Raji (cell line): ENCODE data around the gene MAP7.

Source experiments
- POLR2A ChIP-seq: IDR thresholded peaks from 2 replicates; pipeline ENCODE4 v1.6.1; 2011; ENCODE audit warnings: low read depth, low read length, control low read depth; ENCODE audit not compliant: insufficient read depth

Gene MAP7

DNA sequence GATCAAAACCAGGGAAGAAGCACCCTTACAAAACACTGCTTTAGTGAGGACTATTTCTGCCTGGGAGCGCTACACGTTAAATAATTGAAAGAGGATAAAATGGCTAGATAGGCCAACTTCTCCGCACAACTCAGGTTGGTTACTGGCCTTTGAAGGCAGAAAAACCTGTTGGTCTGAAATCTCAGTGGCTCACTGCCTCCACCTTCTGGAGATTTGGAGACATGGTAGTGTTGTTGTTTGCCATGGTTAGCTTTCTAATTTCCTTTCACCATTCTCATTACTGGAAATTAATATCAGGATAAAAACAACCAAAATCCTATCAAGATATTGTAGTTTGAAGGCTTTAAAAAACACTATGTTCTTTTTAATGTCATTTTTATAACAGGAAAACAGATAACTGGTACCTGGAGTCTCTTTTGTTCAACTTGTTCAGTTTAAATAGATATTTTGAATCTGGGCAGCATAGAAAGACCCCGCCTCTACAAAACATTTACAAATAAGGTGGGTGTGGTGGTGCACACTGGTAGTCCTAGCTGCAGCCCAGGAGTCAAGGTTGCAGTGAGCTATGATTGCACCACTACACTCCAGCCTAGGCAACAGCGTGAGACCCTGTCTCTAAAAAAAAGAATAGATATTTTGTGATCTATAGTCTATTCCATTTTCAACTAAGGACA, 233.1 kb downstream of the MAP7 start:
- TF ChIP-seq POLR2A: no peak

- no peak for TF ChIP-seq POLR2A
These were observed 234.6 kb downstream of the MAP7 start for GRCh38 chr6:136315594-136315993.

GRCh38 chr6:136312975-136313374, 237.2 kb downstream of the MAP7 start:
- TF ChIP-seq POLR2A: no peak

DNA sequence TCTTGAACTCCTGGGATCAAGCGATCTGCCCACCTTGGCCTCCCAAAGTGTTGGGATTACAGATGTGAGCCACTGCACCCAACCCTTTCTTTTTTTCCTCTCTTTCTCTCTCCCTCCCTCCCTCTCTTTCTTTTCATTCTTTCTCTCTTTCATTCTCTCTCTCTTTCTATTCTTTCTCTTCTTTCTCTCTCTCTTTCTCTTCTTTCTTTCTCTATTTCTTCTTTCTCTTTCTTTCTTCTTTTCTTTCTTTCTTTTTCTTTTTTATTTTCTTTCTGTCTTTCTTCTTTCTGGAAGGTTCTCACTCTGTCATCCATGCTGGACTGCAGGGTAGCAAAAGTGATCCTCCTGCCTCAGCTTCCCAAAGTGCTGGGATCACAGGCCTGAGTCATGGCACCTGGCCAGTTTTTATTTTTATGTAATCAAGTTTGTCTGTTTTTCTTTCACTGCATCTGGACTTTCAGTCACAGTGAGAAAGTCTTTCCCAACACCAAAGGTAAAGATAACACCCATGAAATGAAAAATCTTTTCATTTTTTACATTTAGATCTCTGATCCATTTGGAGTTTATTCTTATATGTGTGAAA, 240.4 kb downstream of the MAP7 start:
- TF ChIP-seq POLR2A: no peak

DNA sequence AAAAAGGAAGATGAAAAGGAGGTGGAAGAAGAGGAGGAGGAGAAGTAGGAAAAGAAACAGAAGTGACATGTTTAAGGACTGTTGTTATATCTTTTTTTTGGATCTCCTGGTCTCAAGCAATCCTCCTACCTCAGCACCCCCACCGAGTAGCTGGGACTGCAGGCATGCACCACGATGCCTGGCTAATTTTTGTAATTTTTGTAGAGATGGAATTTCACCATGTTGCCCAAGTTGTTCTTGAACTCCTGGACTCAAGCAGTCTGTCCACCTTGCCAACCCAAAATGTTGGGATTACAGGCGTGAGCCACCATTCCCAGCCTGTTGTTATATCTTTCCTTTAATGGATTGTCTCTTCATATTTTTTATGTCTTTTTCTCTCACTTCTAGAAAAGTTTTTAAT, 241.1 kb downstream of the MAP7 start:
- TF ChIP-seq POLR2A: no peak

GRCh38 chr6:136307351-136307750, 242.9 kb downstream of the MAP7 start:
- TF ChIP-seq POLR2A: no peak

DNA sequence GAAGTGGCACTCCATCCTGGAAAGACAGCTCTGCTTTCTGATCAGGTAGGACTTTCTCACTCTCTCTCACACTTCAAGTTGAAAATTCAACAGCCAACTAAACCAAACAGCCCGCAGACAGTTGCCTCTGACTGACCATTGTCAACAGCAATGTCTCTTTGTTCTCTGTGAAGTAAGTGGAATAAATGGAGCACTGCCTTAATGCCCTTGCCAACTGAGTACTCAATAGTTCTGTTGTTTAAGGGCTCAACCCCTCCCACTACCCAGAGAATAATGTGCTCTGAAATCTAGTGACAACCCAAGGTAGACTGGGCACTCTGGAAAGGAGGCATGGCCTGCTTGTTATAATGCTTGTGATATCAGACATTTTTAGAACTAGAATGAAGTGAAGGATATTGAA, 243.8 kb downstream of the MAP7 start:
- no peak for TF ChIP-seq POLR2A

DNA sequence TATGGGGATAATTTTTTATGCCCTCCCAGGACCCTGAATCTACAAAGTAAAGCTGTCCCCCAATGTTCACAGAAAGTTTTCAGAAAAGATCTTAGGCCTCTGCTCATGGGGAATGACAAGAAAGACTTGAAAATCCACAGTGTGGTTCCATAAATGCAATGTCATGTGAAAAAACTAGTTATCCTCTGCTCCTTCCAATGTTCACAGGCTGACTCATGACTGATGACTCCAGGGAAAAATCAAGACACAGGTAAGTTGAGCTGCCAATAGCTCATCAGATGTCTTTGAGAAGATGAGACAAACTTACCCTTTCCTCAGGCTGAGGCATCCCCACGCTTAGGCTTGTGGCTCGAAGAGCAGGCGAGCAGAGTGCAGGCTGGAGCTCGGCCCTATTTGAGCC, 245.8 kb downstream of the MAP7 start:
- no peak for TF ChIP-seq POLR2A

DNA sequence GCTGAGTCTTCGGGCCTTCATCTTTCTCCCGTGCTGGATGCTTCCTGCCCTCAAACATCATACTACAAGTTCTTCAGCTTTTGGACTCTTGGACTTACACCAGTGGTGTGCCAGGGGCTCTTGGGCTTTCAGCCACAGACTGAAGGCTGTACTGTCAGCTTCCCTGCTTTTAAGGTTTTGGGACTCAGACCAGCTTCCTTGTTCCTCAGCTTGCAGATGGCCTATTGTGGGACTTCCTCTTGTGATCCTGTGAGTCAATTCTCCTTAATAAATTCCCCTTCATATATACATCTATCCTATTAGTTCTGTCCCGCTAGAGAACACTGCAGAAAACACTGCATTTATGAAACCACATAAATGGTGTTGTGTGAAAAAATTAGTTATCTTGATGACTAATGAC, 246.7 kb downstream of the MAP7 start:
- no peak for TF ChIP-seq POLR2A

DNA sequence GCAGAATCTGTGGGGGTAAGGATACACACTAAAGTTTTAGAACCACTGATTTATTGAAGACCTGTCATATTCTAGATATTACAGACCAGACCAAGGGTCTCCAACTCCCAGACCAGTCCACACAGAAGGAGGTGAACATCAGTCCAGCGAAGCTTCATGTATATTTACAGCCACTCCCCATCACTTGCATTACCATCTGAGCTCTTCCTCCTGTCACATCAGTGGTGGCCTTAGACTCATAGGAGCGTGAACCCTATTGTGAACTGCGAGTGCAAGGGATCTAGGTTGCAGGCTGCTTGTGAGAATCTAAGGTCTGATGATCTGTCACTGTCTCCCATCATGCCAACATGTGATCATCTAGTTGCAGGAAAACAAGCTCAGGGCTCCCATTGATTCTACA, 255.6 kb downstream of the MAP7 start:
- TF ChIP-seq POLR2A: no peak
